Endothelial cell of umbilical vein (primary cell): ENCODE measurements around the gene COL23A1. TPM values are rescaled to one million over a fixed set of nuclear protein-coding genes. Genes with fewer than 3 reads are reported as not detected.

ENCODE experiments used
- BruUV-seq: library from RNA; stranded (reverse); fragments of 400-500 nt; replicated peaks from 2 replicates; lab custom pipeline; 2021; lab: Mats Ljungman, UMichigan
- CTCF ChIA-PET: fragments of 300-600, 350-600 bp; sonication (Branson Sonifier 250); formaldehyde crosslinking; loops from one replicate; lab custom pipeline; 2021; ENCODE audit warnings: antibody characterized with exemption, inconsistent platforms; lab: Charles Lee
- POLR2A ChIA-PET: fragments of 300-600, 350-600 bp; sonication (Branson Sonifier 250); formaldehyde crosslinking; loops from one replicate; lab custom pipeline; 2021; ENCODE audit warnings: antibody characterized with exemption, inconsistent platforms; lab: Charles Lee
- DNase-seq: peaks from one replicate; pipeline ENCODE4 v3.0.0-alpha.2; 2011; ENCODE audit warnings: low read depth, low spot score
- FAIRE-seq: peaks from 2 replicates; lab custom pipeline; 2011; peaks lifted over from hg19 to GRCh38; lab: Jason Lieb, UNC
- H2AFZ ChIP-seq: 2 replicates; pipeline ENCODE4 v1.6.0; 2012; ENCODE audit warnings: low read depth, low read length, control low read depth, inconsistent platforms
- H3K27ac ChIP-seq: 2 replicates; pipeline ENCODE4 v1.5.1; 2011; ENCODE audit warnings: low read depth, mild to moderate bottlenecking, control low read depth, low read length, moderate library complexity; ENCODE audit not compliant: insufficient read depth
- H3K27me3 ChIP-seq, 2 experiments: 2 replicates each; pipeline versions ENCODE4 v1.6.0 to v1.6.1; 2011; ENCODE audit warnings: low read length in 2 of 2, mixed read lengths in 1 of 2; ENCODE audit not compliant: control insufficient read depth in 2 of 2, insufficient read depth in 2 of 2
- H3K36me3 ChIP-seq, 2 experiments: 2 replicates in 1 of 2; 3 replicates in 1 of 2; pipeline ENCODE4 v1.5.1; 2011; ENCODE audit warnings: low read length in 2 of 2, mild to moderate bottlenecking in 1 of 2, moderate library complexity in 1 of 2; ENCODE audit not compliant: control insufficient read depth in 2 of 2, insufficient read depth in 2 of 2; ENCODE audit errors: extremely low read depth in 1 of 2
- H3K4me1 ChIP-seq: 3 replicates; pipeline ENCODE4 v1.5.1; 2011; ENCODE audit warnings: mild to moderate bottlenecking, low read length; ENCODE audit not compliant: control insufficient read depth, insufficient read depth; ENCODE audit errors: extremely low read depth
- H3K4me2 ChIP-seq: 2 replicates; pipeline ENCODE4 v1.6.1; 2011; ENCODE audit warnings: low read length, control low read depth, mixed read lengths; ENCODE audit not compliant: insufficient read depth
- H3K4me3 ChIP-seq, 3 experiments: fragments of 200-600 bp in 1 of 3; sonication (generic), shearing (Covaris generic) in 1 of 3; replicated peaks in 1 of 3; 2 replicates each; pipeline ENCODE4 v1.5.1; 2011 to 2016; ENCODE audit warnings: control low read depth in 3 of 3, low read length in 3 of 3, mild to moderate bottlenecking in 2 of 3, inconsistent platforms in 1 of 3, low read depth in 1 of 3, moderate library complexity in 1 of 3; ENCODE audit not compliant: insufficient read depth in 1 of 3
- H3K79me2 ChIP-seq: 2 replicates; pipeline ENCODE4 v1.6.0; 2012; ENCODE audit warnings: low read length, inconsistent platforms; ENCODE audit not compliant: control insufficient read depth, insufficient read depth
- H3K9ac ChIP-seq: replicated peaks from 2 replicates; pipeline ENCODE3; 2011; ENCODE audit warnings: low read length, control low read depth; ENCODE audit not compliant: insufficient read depth; ENCODE audit errors: extremely low read depth
- H3K9me1 ChIP-seq: replicated peaks from 3 replicates; pipeline ENCODE4 v1.6.0; 2011; ENCODE audit warnings: mild to moderate bottlenecking, low read length; ENCODE audit not compliant: control insufficient read depth, insufficient read depth; ENCODE audit errors: extremely low read depth
- H3K9me3 ChIP-seq: replicated peaks from 2 replicates; pipeline ENCODE4 v1.5.1; 2012; ENCODE audit warnings: low read length, inconsistent platforms; ENCODE audit not compliant: control insufficient read depth, insufficient read depth
- H4K20me1 ChIP-seq: replicated peaks from 2 replicates; pipeline ENCODE3; 2011; ENCODE audit warnings: mild to moderate bottlenecking, low read length; ENCODE audit not compliant: control insufficient read depth, insufficient read depth; ENCODE audit errors: extremely low read depth
- CTCF ChIP-seq, 2 donors: IDR thresholded peaks; 1 replicate in 1 of 2; 2 replicates in 1 of 2; pipeline ENCODE4 v1.5.1; 2011; ENCODE audit warnings: low read length in 2 of 2, mild to moderate bottlenecking in 2 of 2, moderate library complexity in 2 of 2, control low read depth in 1 of 2, inconsistent platforms in 1 of 2, low read depth in 1 of 2; ENCODE audit not compliant: insufficient read depth in 1 of 2; ENCODE audit errors: extremely low read depth in 1 of 2
- EZH2 ChIP-seq: IDR thresholded peaks from 2 replicates; pipeline ENCODE4 v1.6.1; 2012; ENCODE audit warnings: borderline replicate concordance, low read depth, mild to moderate bottlenecking, moderate library complexity, low read length, inconsistent platforms; ENCODE audit not compliant: severe bottlenecking
- FOS ChIP-seq: IDR thresholded peaks from 2 replicates; pipeline ENCODE4 v1.6.1; 2011; ENCODE audit warnings: mild to moderate bottlenecking, low read length, moderate library complexity, borderline replicate concordance; ENCODE audit not compliant: insufficient read depth
- GATA2 ChIP-seq: IDR thresholded peaks from 2 replicates; pipeline ENCODE4 v1.7.0; 2011; ENCODE audit warnings: low read depth, mild to moderate bottlenecking, moderate library complexity, mixed read lengths, low read length; ENCODE audit not compliant: insufficient read length, insufficient read depth
- JUN ChIP-seq: IDR thresholded peaks from 2 replicates; pipeline ENCODE4 v1.6.1; 2011; ENCODE audit warnings: borderline replicate concordance, low read depth; ENCODE audit not compliant: insufficient read length, insufficient read depth
- MYC ChIP-seq: IDR thresholded peaks from one replicate; pipeline ENCODE4 v1.6.1; 2011; ENCODE audit warnings: mild to moderate bottlenecking, low read depth, low read length
- POLR2A ChIP-seq: IDR thresholded peaks from 2 replicates; pipeline ENCODE4 v1.6.1; 2012; ENCODE audit warnings: low read depth, mild to moderate bottlenecking, control low read depth, low read length
- POLR2AphosphoS5 ChIP-seq: IDR thresholded peaks from 2 replicates; pipeline ENCODE4 v1.6.1; 2012; ENCODE audit warnings: low read depth, mild to moderate bottlenecking, control low read depth, low read length, moderate library complexity; ENCODE audit not compliant: insufficient read depth
- dilution Hi-C: fragments of 300-500 bp; cut with MboI; formaldehyde crosslinking; loops from one replicate; pipeline ENCODE4 v1.15.0; 2019; ENCODE audit warnings: low sequenced_read_pairs; ENCODE audit not compliant: extremely low pct_ligation_motif_present
- intact Hi-C: fragments of 100-400 bp; cut with micrococcal nuclease; formaldehyde crosslinking; loops from one replicate; pipeline ENCODE4 v1.10.0; 2022
- polyA plus RNA-seq, 4 experiments: library from polyadenylated mRNA; depleted of rRNA in 3 of 4; stranded (reverse) in 3 of 4; unstranded in 1 of 4; fragments of >200 nt; gene quantifications; 2 replicates each; pipeline versions ENCODE4 v1.2.1 to v1.2.3, GENCODE V29; 2011 to 2012; ENCODE audit warnings: missing spikeins in 1 of 4
- total RNA-seq: library from RNA; stranded (reverse); gene quantifications from 2 replicates; pipeline ENCODE4 v1.2.3, GENCODE V29; 2021
- TF ChIP-seq, protein P1 (sequence below): IDR thresholded peaks from 2 replicates; pipeline ENCODE4 v1.6.1; 2011; ENCODE audit not compliant: insufficient read depth, insufficient read length

Gene COL23A1
- total and polyA plus RNA-seq, 2 donors (not counting 3 experiments of a cell fraction or from before 2014, with no cell fraction given), result not detected

DNA sequence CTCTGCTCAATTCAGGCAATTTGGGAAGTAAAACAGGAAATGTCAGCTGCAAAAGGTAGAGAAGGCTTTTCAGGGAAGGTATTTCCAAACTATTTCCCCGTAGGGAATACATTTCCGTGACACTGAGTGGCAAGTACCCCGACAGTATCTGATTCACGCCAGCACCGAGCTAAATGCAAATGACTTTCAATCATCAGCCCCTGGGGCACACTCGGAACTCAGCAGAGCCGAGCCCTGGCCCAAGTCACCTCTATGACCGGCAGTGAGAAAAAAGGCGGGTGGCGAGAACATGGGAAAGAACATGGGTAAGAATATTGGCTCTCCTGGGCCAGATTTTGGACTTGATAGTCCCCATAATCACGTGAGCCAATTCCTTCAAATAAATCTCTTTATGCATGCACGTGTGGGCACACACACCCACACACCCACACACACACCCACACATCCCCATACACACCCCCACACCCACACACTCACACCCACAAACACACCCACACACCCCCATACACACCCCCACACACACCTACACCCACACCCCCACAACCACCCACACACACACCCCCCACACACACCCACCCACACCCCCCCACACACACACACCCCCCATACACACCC lies 43.0 kb downstream of the COL23A1 start:
- ChIA-PET POLR2A (no interaction called here), CTCF (interaction anchor here (1.5 kb wide), 1 partner anchor 86 kb away, joined by 4 read pairs; no protein-coding TSS in a partner anchor)
- TF ChIP-seq POLR2A, result no peak
- no peak for TF ChIP-seq EZH2
- TF ChIP-seq JUN, result no peak
- no peak for TF ChIP-seq MYC
- no peak for TF ChIP-seq CTCF (IDR thresholded peaks at IDR 0.05; ENCODE audit: extremely low read depth in 1 of 2, insufficient read depth in 1 of 2, low read depth in 1 of 2, low read length in 2 of 2)
- no peaks in the 10 kb centered on the region for H3K9me3 ChIP-seq
- dilution Hi-C loops (no loop called here), intact Hi-C loops (no loop called here)
- H3K4me1 ChIP-seq, result peaks cover 5% of the 10 kb centered on the region
- no peaks in the 10 kb centered on the region for H4K20me1 ChIP-seq
- H3K36me3 ChIP-seq, result no peaks in the 10 kb centered on the region
- no peak overlapping the region for H3K27ac ChIP-seq
- no peaks in the 10 kb centered on the region for H3K9me1 ChIP-seq
- DNase-seq (no peak), FAIRE-seq (no peak)
- no TSS peak for BruUV-seq
- no peak overlapping the region for H2AFZ ChIP-seq
- no peak overlapping the region for H3K4me3 ChIP-seq
- H3K4me2 ChIP-seq, result no peak overlapping the region
- H3K27me3 ChIP-seq, result no peaks in the 10 kb centered on the region
- no peak overlapping the region for H3K9ac ChIP-seq
- H3K79me2 ChIP-seq, result no peaks in the 10 kb centered on the region

DNA sequence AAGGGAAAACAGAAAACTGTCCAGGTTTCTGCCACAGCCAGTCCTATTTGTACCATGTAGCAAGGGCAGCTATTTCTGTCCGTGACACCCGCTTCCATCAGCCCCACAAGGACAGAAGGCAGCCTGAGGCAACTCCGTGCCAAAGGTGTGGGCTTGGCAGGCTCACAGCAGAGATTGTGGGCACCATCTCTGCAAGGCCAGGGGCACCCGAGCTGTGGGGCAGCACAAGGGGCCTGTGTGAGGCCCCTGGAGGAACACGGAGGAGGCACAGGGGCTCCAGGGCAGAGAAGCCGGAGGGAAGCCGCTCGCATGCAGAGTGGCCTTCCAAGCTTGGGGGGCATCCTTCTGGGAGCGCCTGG lies 43.5 kb downstream of the COL23A1 start:
- FAIRE-seq (no peak), DNase-seq (no peak)
- H3K4me3 ChIP-seq, result no peak overlapping the region
- no peak overlapping the region for H3K9ac ChIP-seq
- no peaks in the 10 kb centered on the region for H3K79me2 ChIP-seq
- H3K9me3 ChIP-seq, result no peaks in the 10 kb centered on the region
- CTCF ChIA-PET, result interaction anchor here (1.5 kb wide), 1 partner anchor 86 kb away, joined by 4 read pairs; no protein-coding TSS in a partner anchor
- no peak for TF ChIP-seq JUN
- no peak for TF ChIP-seq EZH2
- no peak for TF ChIP-seq CTCF (IDR thresholded peaks at IDR 0.05; ENCODE audit: extremely low read depth in 1 of 2, insufficient read depth in 1 of 2, low read depth in 1 of 2, low read length in 2 of 2)
- no peak for TF ChIP-seq POLR2A
- TF ChIP-seq POLR2AphosphoS5, result no peak
- TF ChIP-seq, protein P1, sequence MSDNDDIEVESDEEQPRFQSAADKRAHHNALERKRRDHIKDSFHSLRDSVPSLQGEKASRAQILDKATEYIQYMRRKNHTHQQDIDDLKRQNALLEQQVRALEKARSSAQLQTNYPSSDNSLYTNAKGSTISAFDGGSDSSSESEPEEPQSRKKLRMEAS, result no peak
- no peak for TF ChIP-seq MYC
- no peak for TF ChIP-seq GATA2
- no peak for TF ChIP-seq FOS
- H3K27ac ChIP-seq, result no peak overlapping the region
- POLR2A ChIA-PET, result no interaction called here
- no TSS peak for BruUV-seq
- H3K4me1 ChIP-seq, result peaks cover 5% of the 10 kb centered on the region
- intact Hi-C loops (no loop called here), dilution Hi-C loops (no loop called here)
- H3K9me1 ChIP-seq, result no peaks in the 10 kb centered on the region
- no peaks in the 10 kb centered on the region for H3K36me3 ChIP-seq
- H3K27me3 ChIP-seq, result no peaks in the 10 kb centered on the region
- no peak overlapping the region for H3K4me2 ChIP-seq
- no peaks in the 10 kb centered on the region for H4K20me1 ChIP-seq
- H2AFZ ChIP-seq, result no peak overlapping the region
